GM18868 (cell line): ENCODE measurements around the gene GOLGA2.
"Not testable (repeated sequence)": the region's sequence is repeated elsewhere in the genome, so short reads cannot be mapped to it uniquely, and the experiment has no call there.

Source experiments
- ATAC-seq: cut with Tn5 transposase; IDR thresholded peaks from one replicate; pipeline ENCODE4 v1.9.1; 2021; ENCODE audit warnings: mild to moderate bottlenecking, moderate library complexity; ENCODE audit not compliant: unreplicated experiment

GOLGA2 gene

GRCh38 chr9:128293091-128293490, 17.3 kb upstream of the GOLGA2 start:
- ATAC-seq: no peak

DNA sequence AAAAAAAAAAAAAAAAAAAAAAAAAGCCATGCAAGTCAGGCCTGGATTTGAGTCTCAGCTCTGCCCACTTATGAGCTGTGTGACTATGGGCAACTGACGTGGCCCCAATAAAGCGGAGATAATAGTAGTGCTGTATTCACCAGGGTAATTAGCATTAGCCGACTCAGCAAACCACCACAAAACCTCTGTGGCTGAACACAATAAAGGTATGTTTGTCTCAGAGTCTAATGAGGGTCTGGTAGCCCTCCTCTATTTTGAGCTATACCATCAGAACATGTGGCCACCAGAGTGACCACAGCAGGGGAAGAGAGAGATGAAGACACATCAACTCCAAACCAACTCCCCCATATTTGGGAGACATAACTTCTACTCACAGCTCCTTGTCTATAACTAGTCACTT, 16.2 kb upstream of the GOLGA2 start:
- ATAC-seq: no peak

- ATAC-seq: no peak
These were observed 12.6 kb upstream of the GOLGA2 start for GRCh38 chr9:128288273-128289004.

DNA sequence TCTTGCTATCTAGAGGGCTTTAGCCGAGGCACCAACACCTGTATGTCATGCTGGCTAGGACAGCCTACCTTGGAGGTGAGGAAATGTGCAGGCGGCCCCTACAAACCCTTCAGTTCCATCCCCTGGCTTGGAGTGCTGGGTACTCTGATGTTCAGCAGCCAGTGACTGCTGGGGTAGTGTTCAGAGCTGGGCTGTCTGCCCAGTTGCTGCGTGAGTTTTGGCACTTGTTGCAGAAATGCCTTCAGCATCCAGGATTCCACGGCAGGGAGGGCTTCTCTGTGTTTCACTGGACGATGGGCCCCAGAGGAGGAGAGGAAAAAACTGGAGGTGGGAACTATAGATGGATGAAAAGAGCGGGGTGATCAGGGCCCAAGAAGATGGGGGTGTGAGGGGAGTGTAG, 10.6 kb upstream of the GOLGA2 start:
- no peak for ATAC-seq

- ATAC-seq: no peak
These were observed 9.4 kb upstream of the GOLGA2 start for GRCh38 chr9:128285033-128285784.

GRCh38 chr9:128282500-128282899, 6.7 kb upstream of the GOLGA2 start:
- no peak for ATAC-seq

- ATAC-seq: no peak
These were observed 4.3 kb upstream of the GOLGA2 start for GRCh38 chr9:128280084-128280622.

GRCh38 chr9:128279088-128280073, 3.6 kb upstream of the GOLGA2 start:
- not testable (repeated sequence) for ATAC-seq

- ATAC-seq: no peak
These were observed 915 bp upstream of the GOLGA2 start for GRCh38 chr9:128276574-128277270.

DNA sequence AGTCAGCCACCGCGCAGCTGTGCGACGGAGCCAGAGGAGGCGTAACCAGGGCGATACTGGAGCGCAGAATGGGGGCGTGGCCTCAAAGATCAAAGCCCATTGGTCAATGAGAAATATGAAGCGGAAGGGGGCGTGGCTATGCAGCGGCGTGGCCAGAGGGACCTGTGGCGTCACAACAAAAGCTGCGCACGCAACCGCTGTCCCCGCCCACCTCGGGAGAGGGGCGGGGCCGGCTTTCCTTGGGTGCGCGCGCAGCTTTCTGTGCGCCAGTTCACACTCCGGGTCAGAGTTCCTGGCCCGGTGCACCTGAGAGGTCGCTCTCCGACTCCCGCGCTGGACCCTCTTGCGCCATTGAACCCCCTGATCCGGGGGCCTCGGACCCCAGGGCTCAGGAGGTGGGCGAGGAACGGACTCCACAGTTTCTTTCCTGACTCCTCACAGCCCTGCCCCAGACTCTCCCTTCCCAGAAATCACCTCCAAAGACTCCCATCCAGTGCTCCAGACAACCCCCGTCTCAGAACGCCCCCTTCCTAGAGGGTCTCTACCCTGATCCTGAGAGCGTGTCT, 284 bp upstream of the GOLGA2 start, which contains the start of gene SWI5:
TSS of gene SWI5 (plus strand) at position 269 of the 566 bp plus-strand sequence.
- peak; percentile 97 for ATAC-seq

GRCh38 chr9:128274245-128274644, 1.6 kb downstream of the GOLGA2 start:
- ATAC-seq: no peak

- ATAC-seq: no peak
These were observed 4.3 kb downstream of the GOLGA2 start for GRCh38 chr9:128271512-128271911.

GRCh38 chr9:128271112-128271511, 4.7 kb downstream of the GOLGA2 start:
- ATAC-seq: no peak

DNA sequence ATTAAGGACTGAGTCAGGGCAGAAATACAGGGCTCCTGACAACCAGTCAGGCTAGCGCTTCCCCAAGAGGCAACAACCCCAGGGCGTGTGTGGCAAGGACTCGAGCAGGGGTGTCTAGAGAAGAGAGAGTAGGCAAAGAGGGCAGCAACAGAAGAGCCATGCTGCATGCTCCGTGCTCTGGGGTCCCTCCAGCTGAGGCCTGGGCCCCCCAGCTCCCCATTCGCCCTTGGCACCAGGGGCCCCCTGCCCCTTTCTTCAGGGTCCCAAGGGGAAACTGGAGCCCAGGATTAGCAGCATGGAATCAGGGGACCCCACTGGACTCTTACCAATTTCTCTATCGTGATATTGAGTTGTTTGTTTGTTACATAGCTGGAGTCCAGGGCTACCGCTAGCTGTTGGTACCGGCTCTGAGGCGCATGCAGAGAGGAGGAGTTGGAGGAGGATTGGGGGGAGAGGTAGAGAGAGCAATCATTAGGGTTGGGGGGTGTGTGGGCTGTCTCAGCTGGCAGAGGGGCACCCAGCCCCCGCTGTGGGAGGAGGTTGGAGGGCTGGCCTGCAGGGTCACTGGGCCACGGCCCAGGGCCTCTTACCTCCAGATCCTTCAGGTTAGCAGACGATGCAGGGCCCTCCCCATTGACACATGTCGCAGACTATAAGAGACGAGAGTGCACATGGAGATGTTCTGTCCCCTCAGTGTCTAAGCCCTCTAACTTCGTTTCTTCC, 8.8 kb downstream of the GOLGA2 start:
- no peak for ATAC-seq

DNA sequence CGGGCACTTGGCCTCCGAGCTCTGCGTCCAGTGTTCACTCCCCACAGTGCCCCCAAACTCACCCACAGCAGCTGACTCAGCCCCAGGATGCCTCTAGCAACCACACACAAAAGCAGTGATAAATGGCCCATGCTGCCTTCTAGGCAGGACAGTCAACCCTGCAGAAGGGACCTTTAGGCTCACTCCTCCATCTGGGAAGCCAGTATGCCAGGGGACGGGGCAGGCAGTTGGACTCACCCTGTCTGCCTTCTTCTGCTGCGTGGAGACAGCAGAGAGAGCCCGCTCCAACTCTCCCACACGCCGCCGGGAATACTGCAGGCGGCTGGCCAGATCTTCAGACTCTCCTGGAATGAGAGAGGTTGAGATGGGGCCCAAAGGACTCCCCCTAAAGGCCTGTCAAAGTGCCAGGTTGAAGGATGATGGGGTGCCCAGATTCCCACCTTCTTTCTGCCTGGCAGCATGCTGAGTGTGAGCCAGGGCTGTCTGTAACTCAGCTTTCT, 10.4 kb downstream of the GOLGA2 start:
- no peak for ATAC-seq

- ATAC-seq: no peak
These were observed 13.1 kb downstream of the GOLGA2 start for GRCh38 chr9:128262687-128263086.

- no peak for ATAC-seq
These were observed 15.5 kb downstream of the GOLGA2 start for GRCh38 chr9:128260340-128260739.

GRCh38 chr9:128259156-128259555, 16.7 kb downstream of the GOLGA2 start:
- no peak for ATAC-seq

DNA sequence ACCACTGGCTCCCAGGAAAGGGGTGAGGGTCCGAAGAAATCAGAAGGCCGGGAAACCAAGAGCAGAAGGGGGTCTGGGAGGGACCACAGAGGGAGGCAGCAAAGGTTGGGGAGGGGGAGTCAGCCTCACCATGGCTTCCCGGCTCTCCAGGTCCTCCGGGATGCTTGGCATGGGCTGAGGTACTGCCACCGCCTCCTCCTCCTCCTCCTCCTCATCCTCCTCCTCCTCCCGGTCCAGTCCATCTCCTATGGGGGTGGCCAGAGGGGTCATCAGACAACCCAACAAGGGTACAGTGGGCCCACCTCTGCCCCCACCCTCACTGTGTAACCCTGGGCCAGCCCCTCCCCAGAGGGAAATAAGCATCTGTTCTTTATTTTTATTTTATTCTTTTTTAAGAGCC, 17.5 kb downstream of the GOLGA2 start:
- no peak for ATAC-seq
